ENCODE measurements around the gene EID2.

Gene EID2

DNA sequence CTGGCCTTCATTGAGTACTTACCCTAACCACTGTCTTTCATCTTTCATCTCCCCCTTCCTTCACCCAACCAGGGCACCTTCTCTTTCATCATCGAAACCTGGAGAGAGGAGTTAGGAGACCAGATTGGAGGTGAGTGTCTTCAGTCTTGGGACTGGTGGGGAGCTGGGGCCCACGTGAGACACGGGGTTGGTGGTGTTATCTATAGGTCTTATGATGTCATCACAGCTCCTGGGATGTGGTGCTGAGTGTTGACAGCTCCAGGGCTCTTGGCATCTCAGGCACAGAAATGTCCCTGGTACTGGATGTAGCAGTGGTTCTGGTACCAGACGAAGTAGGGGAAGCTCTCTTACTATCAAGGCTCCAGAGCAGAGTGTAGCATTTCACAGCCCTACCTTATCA is 39.4 kb downstream of the EID2 start:
- no peak for DNase-seq
- peaks cover 15% of the 10 kb centered on the region for H3K27me3 ChIP-seq (replicated peaks)
- TF ChIP-seq CTCF (IDR thresholded peaks at IDR 0.05; ENCODE audit: low read depth, low read length, missing control alignments): no peak
- no peaks in the 10 kb centered on the region for H3K36me3 ChIP-seq (replicated peaks)
- in situ Hi-C loops (cut with HindIII; ENCODE audit: low pct_ligation_motif_present, low sequenced_read_pairs): no loop called here
- no peak overlapping the region for H3K27ac ChIP-seq
- no peak overlapping the region for H3K4me3 ChIP-seq (ENCODE audit: low read depth, low read length)

DNA sequence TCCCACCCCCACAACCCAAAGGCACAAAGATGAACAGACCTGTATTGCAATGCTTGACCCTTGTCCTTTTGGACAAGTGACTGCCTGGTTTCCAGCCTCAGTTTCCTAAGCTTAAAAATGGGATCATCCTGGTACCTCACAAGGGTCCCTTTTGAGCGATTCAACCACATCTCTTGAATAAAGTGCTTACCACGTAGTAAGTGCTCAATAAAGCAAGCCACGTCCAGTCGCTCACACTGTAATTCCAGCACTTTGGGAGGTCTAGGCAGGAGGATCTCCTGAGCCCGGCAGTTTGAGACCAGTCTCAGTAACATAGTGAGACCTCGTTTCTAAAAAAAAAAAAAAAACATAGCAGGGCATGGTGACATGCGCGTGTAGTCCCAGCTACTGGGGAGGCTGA is 40.0 kb downstream of the EID2 start:
- in situ Hi-C loops (cut with HindIII; ENCODE audit: low pct_ligation_motif_present, low sequenced_read_pairs): no loop called here
- TF ChIP-seq CTCF (IDR thresholded peaks at IDR 0.05; ENCODE audit: low read depth, low read length, missing control alignments): no peak
- DNase-seq: no peak
- Histone ChIP-seq H3K27ac (no peak overlapping the region), H3K36me3 (replicated peaks) (no peaks in the 10 kb centered on the region), H3K4me3 (ENCODE audit: low read depth, low read length) (no peak overlapping the region), H3K27me3 (replicated peaks) (peaks cover 15% of the 10 kb centered on the region)

GRCh38 chr19:39498798-39499642 is 40.9 kb downstream of the EID2 start, which contains the start of gene DLL3:
TSS of gene DLL3 (plus strand) at chr19:39498947. CDS start at chr19:39498975, 28 bp downstream.
- TF ChIP-seq CTCF (IDR thresholded peaks at IDR 0.05; ENCODE audit: low read depth, low read length, missing control alignments): no peak
- in situ Hi-C loops (cut with HindIII; ENCODE audit: low pct_ligation_motif_present, low sequenced_read_pairs): no loop called here
- Histone ChIP-seq H3K27me3 (replicated peaks) (peaks cover 15% of the 10 kb centered on the region), H3K27ac (no peak within 1 kb of the TSS), H3K4me3 (ENCODE audit: low read depth, low read length) (peak within 1 kb of the TSS; percentile 33), H3K36me3 (replicated peaks) (no peaks in the 10 kb centered on the region)
- no peak for DNase-seq

- in situ Hi-C loops (cut with HindIII; ENCODE audit: low pct_ligation_motif_present, low sequenced_read_pairs): no loop called here
- H3K36me3 ChIP-seq (replicated peaks): no peaks in the 10 kb centered on the region
- peak; percentile 7 for DNase-seq
- peaks cover 15% of the 10 kb centered on the region for H3K27me3 ChIP-seq (replicated peaks)
- TF ChIP-seq CTCF (IDR thresholded peaks at IDR 0.05; ENCODE audit: low read depth, low read length, missing control alignments): peak; percentile 69
- H3K4me3 ChIP-seq (ENCODE audit: low read depth, low read length): peak overlapping the region; percentile 33
- H3K27ac ChIP-seq: no peak overlapping the region
Measured at GRCh38 chr19:39497996-39498797, 41.8 kb downstream of the EID2 start.

- DNase-seq: no peak
- H3K4me3 ChIP-seq (ENCODE audit: low read depth, low read length): peak overlapping the region; percentile 33
- TF ChIP-seq CTCF (IDR thresholded peaks at IDR 0.05; ENCODE audit: low read depth, low read length, missing control alignments): no peak
- no peaks in the 10 kb centered on the region for H3K36me3 ChIP-seq (replicated peaks)
- no peak overlapping the region for H3K27ac ChIP-seq
- in situ Hi-C loops (cut with HindIII; ENCODE audit: low pct_ligation_motif_present, low sequenced_read_pairs): no loop called here
- peaks cover 15% of the 10 kb centered on the region for H3K27me3 ChIP-seq (replicated peaks)
Measured at GRCh38 chr19:39497701-39497995, 42.3 kb downstream of the EID2 start.
